Stimulated activated CD8-positive, alpha-beta memory T cell treated with anti-CD3 and anti-CD28 coated beads, Interleukin-12 subunit alpha, Interleukin-12 subunit beta, amount 100 ng/mL, for 24 hours (primary cell): ENCODE measurements around the gene POLR1C.
A peak's percentile ranks its signal among the peaks of the same experiment; 100 is the strongest.
"Not testable (repeated sequence)": the region's sequence is repeated elsewhere in the genome, so short reads cannot be mapped to it uniquely, and the experiment has no call there.

Experiments used
- DNase-seq: peaks from one replicate; pipeline ENCODE4 v3.0.0-alpha.2; 2020; ENCODE audit errors: extremely low read depth

The POLR1C gene

GRCh38 chr6:43493230-43493629 lies 23.7 kb upstream of the POLR1C start:
- no peak for DNase-seq

- DNase-seq: no peak
Observed at GRCh38 chr6:43493833-43494232, 23.1 kb upstream of the POLR1C start.

DNA sequence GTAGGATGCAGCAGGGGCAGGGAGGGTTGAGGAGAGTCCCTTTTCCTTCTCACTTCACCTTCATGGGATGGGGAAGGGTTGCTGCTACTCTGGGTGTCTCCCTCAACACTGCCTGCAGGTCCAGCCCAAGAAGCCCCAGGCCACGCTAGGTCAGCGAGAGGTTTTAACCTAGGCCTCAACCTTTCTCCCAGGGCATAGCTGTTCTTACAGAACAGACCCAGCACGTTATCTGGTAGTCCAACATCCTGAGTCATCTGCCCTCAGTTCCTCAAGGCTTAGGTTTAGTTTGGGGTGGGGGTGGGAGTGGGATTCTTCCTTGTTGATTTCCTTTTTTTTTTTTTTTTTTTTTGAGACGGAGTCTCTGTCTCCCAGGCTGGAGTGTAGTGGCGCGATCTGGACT lies 22.6 kb upstream of the POLR1C start:
- no peak for DNase-seq

GRCh38 chr6:43494766-43495165 lies 22.1 kb upstream of the POLR1C start:
- DNase-seq: no peak

DNA sequence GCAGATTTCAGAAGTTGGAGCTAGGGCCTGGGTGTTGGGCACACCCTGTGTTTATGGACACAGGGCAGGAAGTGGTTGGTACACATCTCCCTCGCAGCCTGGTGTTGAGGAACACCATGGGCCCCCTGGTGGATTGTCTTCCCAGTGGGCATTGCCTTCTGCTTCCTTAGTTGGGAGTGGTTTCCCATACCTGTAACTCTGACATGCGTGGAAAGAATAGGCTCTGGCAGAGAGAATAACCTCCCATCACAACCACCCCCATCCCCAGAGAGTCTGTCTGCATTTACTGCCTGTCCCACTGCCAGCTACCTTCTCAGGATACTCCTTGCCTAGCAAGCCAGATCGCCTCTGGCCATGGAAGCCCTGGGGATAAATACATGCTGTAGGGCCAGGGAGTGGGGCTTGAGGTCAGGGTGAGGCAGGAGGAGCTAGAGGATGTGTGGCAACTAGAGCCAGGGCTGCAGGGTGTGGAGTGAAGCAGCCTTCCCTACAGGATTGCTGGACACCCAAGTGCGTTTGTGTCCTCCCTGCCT lies 21.4 kb upstream of the POLR1C start:
- no peak for DNase-seq

- no peak for DNase-seq
Observed at GRCh38 chr6:43496370-43497128, 20.3 kb upstream of the POLR1C start.

GRCh38 chr6:43497129-43497396 lies 19.8 kb upstream of the POLR1C start:
- DNase-seq: no peak

- DNase-seq: no peak
Observed at GRCh38 chr6:43497689-43498088, 19.2 kb upstream of the POLR1C start.

DNA sequence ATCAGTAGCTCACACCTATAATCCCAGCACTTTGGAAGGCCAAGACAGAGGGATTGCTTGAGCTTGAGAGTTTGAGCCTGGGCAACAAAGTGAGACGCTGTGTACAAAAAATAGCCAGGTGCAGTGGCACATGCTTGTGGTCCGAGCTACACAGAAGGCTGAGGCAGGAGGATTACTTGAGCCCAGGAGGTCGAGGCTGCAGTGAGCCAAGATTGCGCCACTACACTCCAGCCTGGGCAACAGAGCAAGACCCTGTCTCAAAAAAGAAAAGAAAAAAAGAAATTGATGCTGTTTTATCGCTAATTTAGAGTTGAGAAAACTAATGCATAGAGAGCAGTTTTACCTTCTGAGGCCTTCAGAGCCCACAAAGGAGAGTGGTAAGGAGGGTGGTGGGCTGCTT lies 18.6 kb upstream of the POLR1C start:
- DNase-seq: not testable (repeated sequence)

GRCh38 chr6:43499028-43499815 lies 17.7 kb upstream of the POLR1C start:
- no peak for DNase-seq

DNA sequence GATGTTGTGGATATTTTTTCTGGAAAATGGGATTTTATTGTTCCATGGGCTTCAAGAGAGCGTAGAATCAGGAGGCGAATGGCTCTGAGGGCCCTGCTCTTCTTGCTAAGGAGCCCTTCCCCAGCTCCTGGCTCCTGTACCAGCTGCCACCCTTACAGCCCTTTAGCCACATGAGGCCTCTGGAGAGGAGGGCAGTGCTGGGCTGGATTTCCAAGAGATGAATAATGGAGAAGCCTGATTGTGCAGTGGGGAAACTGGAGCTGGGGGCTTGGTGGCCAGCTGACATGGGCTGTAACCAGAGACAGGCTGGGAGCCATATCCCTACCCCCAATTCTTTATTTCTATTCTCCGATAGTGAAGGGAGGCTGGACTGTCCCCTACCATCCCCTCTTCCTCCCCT lies 16.0 kb upstream of the POLR1C start:
- no peak for DNase-seq

DNA sequence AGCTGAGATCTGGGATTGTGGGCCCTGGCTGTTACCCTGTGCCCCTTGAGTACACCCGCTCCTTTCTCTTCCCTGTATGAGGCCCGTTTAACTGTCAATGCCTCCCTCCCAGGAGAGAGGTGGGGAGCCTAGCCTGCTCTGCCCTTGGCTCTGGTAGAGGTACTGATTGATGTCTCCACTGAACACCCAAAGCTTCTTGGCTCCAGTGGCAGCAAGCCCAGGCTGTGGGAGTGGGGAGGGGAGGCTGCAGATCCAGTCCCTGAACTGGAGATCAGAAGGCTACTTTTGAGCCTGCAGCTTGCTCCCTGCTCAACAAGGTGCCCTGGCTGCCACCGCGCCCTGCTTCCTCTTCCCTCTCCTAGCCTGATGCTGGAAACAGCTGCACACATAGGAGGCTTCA lies 14.2 kb upstream of the POLR1C start:
- no peak for DNase-seq

DNA sequence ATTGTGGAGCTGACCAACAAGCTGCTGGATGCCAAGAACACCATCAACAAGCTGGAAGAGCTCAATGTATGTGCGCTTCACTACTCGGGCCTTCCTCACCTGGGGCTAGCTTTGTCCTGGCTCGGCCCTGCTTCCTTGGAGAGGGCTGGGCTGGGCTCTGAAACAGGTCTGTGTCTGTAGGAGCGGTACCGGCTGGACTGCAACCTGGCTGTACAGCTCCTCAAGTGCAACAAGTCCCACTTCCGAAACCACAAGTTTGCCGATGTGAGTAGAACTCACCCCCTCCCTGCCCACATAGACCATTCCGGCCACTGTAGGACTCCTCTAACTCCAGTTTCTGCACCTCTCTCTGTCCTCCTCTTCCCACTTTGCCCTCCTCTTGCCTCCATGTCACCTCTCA lies 13.4 kb upstream of the POLR1C start:
- no peak for DNase-seq

- no peak for DNase-seq
Observed at GRCh38 chr6:43504756-43505593, 11.9 kb upstream of the POLR1C start.

DNA sequence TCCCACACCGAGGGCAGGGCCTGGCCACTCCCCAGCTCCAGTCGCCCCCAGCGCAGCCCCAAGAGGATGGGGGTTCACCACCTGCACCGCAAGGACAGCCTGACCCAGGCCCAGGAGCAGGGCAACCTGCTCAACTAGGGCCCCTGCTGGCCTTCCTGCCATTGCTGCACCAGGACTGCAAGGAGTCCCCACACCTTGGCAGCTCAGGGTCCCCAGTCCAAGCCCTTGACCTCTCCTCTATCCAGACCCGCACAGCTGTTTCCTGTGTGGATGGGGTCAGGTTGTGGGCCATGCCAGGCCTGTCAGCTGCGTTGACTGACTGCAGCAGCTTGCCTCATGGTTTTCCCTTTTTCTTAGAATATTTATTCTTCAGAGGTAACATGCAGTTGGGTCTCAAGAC lies 11.2 kb upstream of the POLR1C start:
- DNase-seq: no peak

GRCh38 chr6:43506171-43506570 lies 10.7 kb upstream of the POLR1C start:
- no peak for DNase-seq

GRCh38 chr6:43506667-43507471 lies 10.0 kb upstream of the POLR1C start:
- DNase-seq: peak; percentile 51

- DNase-seq: no peak
Observed at GRCh38 chr6:43508481-43509141, 8.3 kb upstream of the POLR1C start.

- no peak for DNase-seq
Observed at GRCh38 chr6:43509142-43509983, 7.5 kb upstream of the POLR1C start.
